HepG2 (cell line): ENCODE data around the gene ING1. TPM values are rescaled to one million over a fixed set of nuclear protein-coding genes. Genes with fewer than 3 reads are reported as not detected.

ENCODE experiments used
- HDAC1 ChIP-seq: sonication (generic); formaldehyde crosslinking; IDR thresholded peaks from 2 replicates; pipeline ENCODE4 v1.5.1; 2020; ENCODE audit warnings: mild to moderate bottlenecking, missing genetic modification reagents
- HOXD1 ChIP-seq: sonication (generic); formaldehyde crosslinking; IDR thresholded peaks from 2 replicates; pipeline ENCODE4 v1.5.0; 2020; ENCODE audit warnings: missing genetic modification reagents
- KDM6A ChIP-seq: IDR thresholded peaks from 2 replicates; pipeline ENCODE4 v1.6.1; 2016; ENCODE audit warnings: low read depth
- KLF12 ChIP-seq: sonication (generic); formaldehyde crosslinking; IDR thresholded peaks from 2 replicates; pipeline ENCODE4 v1.4.0; 2020; ENCODE audit warnings: missing genetic modification reagents, borderline replicate concordance
- MTF2 ChIP-seq: sonication (generic); formaldehyde crosslinking; IDR thresholded peaks from 2 replicates; pipeline ENCODE4 v1.5.0; 2020; ENCODE audit warnings: missing genetic modification reagents, borderline replicate concordance
- NFKB2 ChIP-seq: sonication (generic); formaldehyde crosslinking; IDR thresholded peaks from 2 replicates; pipeline ENCODE4 v1.4.0; 2020; ENCODE audit warnings: missing genetic modification reagents, borderline replicate concordance
- NPAS2 ChIP-seq: sonication (generic); formaldehyde crosslinking; IDR thresholded peaks from 2 replicates; pipeline ENCODE4 v1.8.0; 2022; ENCODE audit warnings: mild to moderate bottlenecking, missing genetic modification reagents, borderline replicate concordance
- NR2C2 ChIP-seq: sonication (generic); formaldehyde crosslinking; IDR thresholded peaks from 2 replicates; pipeline ENCODE4 v1.4.0; 2020; ENCODE audit warnings: missing genetic modification reagents, mild to moderate bottlenecking, moderate library complexity, borderline replicate concordance
- POLR2A ChIP-seq, 2 experiments: IDR thresholded peaks; 2 replicates each; pipeline ENCODE4 v1.6.1; 2011; ENCODE audit warnings: low read depth in 2 of 2, low read length in 2 of 2, mild to moderate bottlenecking in 1 of 2, moderate library complexity in 1 of 2; ENCODE audit not compliant: insufficient read depth in 1 of 2
- PTBP1 ChIP-seq: fragments of 200-400 bp; formaldehyde crosslinking; IDR thresholded peaks from 2 replicates; pipeline ENCODE4 v1.6.1; 2018; ENCODE audit warnings: low read length, low read depth; ENCODE audit not compliant: poor library complexity, severe bottlenecking
- RBAK ChIP-seq: sonication (generic); formaldehyde crosslinking; IDR thresholded peaks from 2 replicates; pipeline ENCODE4 v1.5.1; 2020; ENCODE audit warnings: mild to moderate bottlenecking, missing genetic modification reagents
- RBM22 ChIP-seq: fragments of 200-400 bp; formaldehyde crosslinking; optimal IDR thresholded peaks from 2 replicates; pipeline ENCODE3; 2017; ENCODE audit warnings: mild to moderate bottlenecking, low read length, moderate library complexity
- SMARCC2 ChIP-seq: fragments of 450-650 bp; IDR thresholded peaks from 2 replicates; pipeline ENCODE4 v1.6.1; 2017; ENCODE audit warnings: antibody characterized with exemption, mild to moderate bottlenecking
- SNAI1 ChIP-seq: sonication (generic); formaldehyde crosslinking; IDR thresholded peaks from 2 replicates; pipeline ENCODE4 v1.5.0; 2020; ENCODE audit warnings: mild to moderate bottlenecking, missing genetic modification reagents, borderline replicate concordance
- TAF1 ChIP-seq: sonication (generic); formaldehyde crosslinking; IDR thresholded peaks from 2 replicates; pipeline ENCODE4 v1.4.0; 2020; ENCODE audit warnings: missing genetic modification reagents
- ZBTB14 ChIP-seq: sonication (generic); formaldehyde crosslinking; IDR thresholded peaks from 2 replicates; pipeline ENCODE4 v1.4.0; 2020; ENCODE audit warnings: missing genetic modification reagents
- ZNF101 ChIP-seq: sonication (generic); formaldehyde crosslinking; IDR thresholded peaks from 2 replicates; pipeline ENCODE4 v1.4.0; 2020; ENCODE audit warnings: mild to moderate bottlenecking, low read depth, missing genetic modification reagents, borderline replicate concordance
- ZNF383 ChIP-seq: sonication (generic); formaldehyde crosslinking; IDR thresholded peaks from 2 replicates; pipeline ENCODE4 v1.4.0; 2020; ENCODE audit warnings: missing genetic modification reagents, mild to moderate bottlenecking, borderline replicate concordance
- ZNF530 ChIP-seq: sonication (generic); formaldehyde crosslinking; IDR thresholded peaks from 2 replicates; pipeline ENCODE4 v1.5.0; 2020; ENCODE audit warnings: low read depth, mild to moderate bottlenecking, missing genetic modification reagents
- ZNF766 ChIP-seq: sonication (generic); formaldehyde crosslinking; IDR thresholded peaks from 2 replicates; pipeline ENCODE4 v1.5.0; 2020; ENCODE audit warnings: missing genetic modification reagents, borderline replicate concordance
- ZNF790 ChIP-seq: sonication (generic); formaldehyde crosslinking; IDR thresholded peaks from 2 replicates; pipeline ENCODE4 v1.8.0; 2022; ENCODE audit warnings: missing genetic modification reagents, mild to moderate bottlenecking, borderline replicate concordance
- ZNF850 ChIP-seq: sonication (generic); formaldehyde crosslinking; conservative IDR thresholded peaks from 2 replicates; pipeline ENCODE4 v1.9.0; 2021; ENCODE audit warnings: mild to moderate bottlenecking, missing genetic modification reagents
- polyA plus RNA-seq, 8 experiments: library from polyadenylated mRNA; depleted of rRNA in 3 of 8; stranded (reverse) in 7 of 8; unstranded in 1 of 8; fragments of >200 nt; fragmentation: Illumina TruSeq in 4 of 8; extraction: Trizol in 4 of 8; gene quantifications; 2 replicates each; pipeline versions ENCODE4 v1.2.1 to v1.2.3, GENCODE V29; 2011 to 2016; ENCODE audit warnings: low read depth in 4 of 8, missing spikeins in 1 of 8, mixed read lengths in 1 of 8; ENCODE audit not compliant: insufficient read depth in 1 of 8
- total RNA-seq, 5 experiments: library from RNA; depleted of rRNA; stranded (reverse); fragments of >200 nt; fragmentation: Illumina TruSeq; extraction: Trizol; gene quantifications; 2 replicates each; pipeline ENCODE4 v1.2.3, GENCODE V29; 2016; ENCODE audit warnings: low read depth in 1 of 5
- TF ChIP-seq, protein P1 (sequence below): sonication (generic); formaldehyde crosslinking; IDR thresholded peaks from 2 replicates; pipeline ENCODE4 v1.8.1; 2023; ENCODE audit warnings: mild to moderate bottlenecking, inconsistent platforms, moderate library complexity, missing genetic modification reagents, borderline replicate concordance
- TF ChIP-seq, protein P2 (sequence below): IDR thresholded peaks from 2 replicates; pipeline ENCODE4 v1.6.1; 2012; ENCODE audit warnings: low read depth, low read length, improper control_type of control experiment
- TF ChIP-seq, protein P3 (sequence below): IDR thresholded peaks from 2 replicates; pipeline ENCODE4 v1.6.1; 2016; ENCODE audit warnings: missing compliant biosample characterization, missing genetic modification reagents, borderline replicate concordance

Gene ING1
- total and polyA plus RNA-seq, 2 of the 13 experiments (the other 11 are each of a cell fraction or from before 2014, with no cell fraction given) = 8.1 to 16.1 TPM

GRCh38 chr13:110712081-110712848, 1.2 kb upstream of the ING1 start (continued):
- TF ChIP-seq, protein P1, sequence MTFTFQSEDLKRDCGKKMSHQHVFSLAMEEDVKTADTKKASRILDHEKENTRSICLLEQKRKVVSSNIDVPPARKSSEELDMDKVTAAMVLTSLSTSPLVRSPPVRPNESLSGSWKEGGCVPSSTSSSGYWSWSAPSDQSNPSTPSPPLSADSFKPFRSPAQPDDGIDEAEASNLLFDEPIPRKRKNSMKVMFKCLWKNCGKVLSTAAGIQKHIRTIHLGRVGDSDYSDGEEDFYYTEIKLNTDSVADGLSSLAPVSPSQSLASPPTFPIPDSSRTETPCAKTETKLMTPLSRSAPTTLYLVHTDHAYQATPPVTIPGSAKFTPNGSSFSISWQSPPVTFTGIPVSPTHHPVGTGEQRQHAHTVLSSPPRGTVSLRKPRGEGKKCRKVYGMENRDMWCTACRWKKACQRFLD (CRISPR knock-in tag) = no peak; the same call in 1 of the 2 replicates
- no peak for TF ChIP-seq MTF2
- peak; percentile 20; the same call in 1 of the 2 replicates for TF ChIP-seq ZNF790 (CRISPR knock-in tag)
- TF ChIP-seq HDAC1 (CRISPR knock-in tag) = no peak
- TF ChIP-seq ZNF101 = no peak
- TF ChIP-seq, protein P2, sequence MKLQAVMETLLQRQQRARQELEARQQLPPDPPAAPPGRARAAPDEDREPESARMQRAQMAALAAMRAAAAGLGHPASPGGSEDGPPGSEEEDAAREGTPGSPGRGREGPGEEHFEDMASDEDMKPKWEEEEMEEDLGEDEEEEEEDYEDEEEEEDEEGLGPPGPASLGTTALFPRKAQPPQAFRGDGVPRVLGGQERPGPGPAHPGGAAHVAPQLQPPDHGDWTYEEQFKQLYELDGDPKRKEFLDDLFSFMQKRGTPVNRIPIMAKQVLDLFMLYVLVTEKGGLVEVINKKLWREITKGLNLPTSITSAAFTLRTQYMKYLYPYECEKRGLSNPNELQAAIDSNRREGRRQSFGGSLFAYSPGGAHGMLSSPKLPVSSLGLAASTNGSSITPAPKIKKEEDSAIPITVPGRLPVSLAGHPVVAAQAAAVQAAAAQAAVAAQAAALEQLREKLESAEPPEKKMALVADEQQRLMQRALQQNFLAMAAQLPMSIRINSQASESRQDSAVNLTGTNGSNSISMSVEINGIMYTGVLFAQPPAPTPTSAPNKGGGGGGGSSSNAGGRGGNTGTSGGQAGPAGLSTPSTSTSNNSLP = no peak
- no peak for TF ChIP-seq ZNF530 (CRISPR knock-in tag)
- TF ChIP-seq RBAK (CRISPR knock-in tag) = no peak
- TF ChIP-seq, protein P3, sequence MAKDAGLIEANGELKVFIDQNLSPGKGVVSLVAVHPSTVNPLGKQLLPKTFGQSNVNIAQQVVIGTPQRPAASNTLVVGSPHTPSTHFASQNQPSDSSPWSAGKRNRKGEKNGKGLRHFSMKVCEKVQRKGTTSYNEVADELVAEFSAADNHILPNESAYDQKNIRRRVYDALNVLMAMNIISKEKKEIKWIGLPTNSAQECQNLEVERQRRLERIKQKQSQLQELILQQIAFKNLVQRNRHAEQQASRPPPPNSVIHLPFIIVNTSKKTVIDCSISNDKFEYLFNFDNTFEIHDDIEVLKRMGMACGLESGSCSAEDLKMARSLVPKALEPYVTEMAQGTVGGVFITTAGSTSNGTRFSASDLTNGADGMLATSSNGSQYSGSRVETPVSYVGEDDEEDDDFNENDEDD = peak; percentile 74; the same call in 1 of the 2 replicates
- TF ChIP-seq KLF12 (CRISPR knock-in tag) = 0 out of 2 replicates have a peak, but pooled peaks have one; percentile 24
- TF ChIP-seq NFKB2 (CRISPR knock-in tag) = no peak; the same call in 1 of the 2 replicates
- TF ChIP-seq RBM22 = no peak
- TF ChIP-seq PTBP1 = no peak
- TF ChIP-seq TAF1 = peak; percentile 68
- no peak for TF ChIP-seq HOXD1 (CRISPR knock-in tag)
- no peak for TF ChIP-seq NPAS2 (CRISPR knock-in tag)
- TF ChIP-seq SMARCC2 = no peak
- 0 out of 2 replicates have a peak, but pooled peaks have one; percentile 15 for TF ChIP-seq KDM6A
- no peak for TF ChIP-seq ZNF383 (CRISPR knock-in tag)
- TF ChIP-seq POLR2A (IDR thresholded peaks at IDR 0.05; ENCODE audit: insufficient read depth in 1 of 2, low read depth in 2 of 2, low read length in 2 of 2) = peak in 1 of 2 experiments; percentile 74; a peak in 2 of 4 replicates
- peak; percentile 92 for TF ChIP-seq NR2C2 (CRISPR knock-in tag)
- 0 out of 2 replicates have a peak, but pooled peaks have one; percentile 13 for TF ChIP-seq SNAI1 (CRISPR knock-in tag)
- 0 out of 2 replicates have a peak, but pooled peaks have one; percentile 21 for TF ChIP-seq ZNF766
- TF ChIP-seq ZBTB14 (CRISPR knock-in tag) = no peak; the same call in 1 of the 2 replicates
- TF ChIP-seq ZNF850 (CRISPR knock-in tag) = no peak
